K562 (cell line): ENCODE measurements around the gene MBL2. TPM values are rescaled to one million over a fixed set of nuclear protein-coding genes. Genes with fewer than 3 reads are reported as not detected.

Experiments
- ATAC-seq: fragments of 200-7000 bp; cut with Tn5 transposase; 3 replicates; pipeline ENCODE4 v1.9.1; 2020; ENCODE audit warnings: moderate library complexity
- BruUV-seq: library from RNA; stranded (reverse); fragments of 400-500 nt; replicated peaks from 2 replicates; lab custom pipeline; 2021; lab: Mats Ljungman, UMichigan
- CTCF ChIA-PET: fragments of 300-600 bp; formaldehyde crosslinking; extraction: SDS; loops from one replicate; lab custom pipeline; 2021; ENCODE audit warnings: low intra/inter-chr PET ratio; lab: Yijun Ruan, JAX
- POLR2A ChIA-PET: fragments of 300-600, 350-650 bp; sonication (Branson Sonifier 250); formaldehyde crosslinking; extraction: SDS; loops from one replicate; lab custom pipeline; 2021; ENCODE audit warnings: antibody characterized with exemption, inconsistent platforms; lab: Yijun Ruan, JAX
- DNase-seq, 4 experiments: peaks; one replicate each; pipeline versions ENCODE4 v3.0.0 to v3.0.0-alpha.2; 2011 to 2018; ENCODE audit warnings: low spot score in 3 of 4, mixed read lengths in 3 of 4; ENCODE audit errors: extremely low read depth in 1 of 4
- FAIRE-seq: peaks from 2 replicates; lab custom pipeline; 2011; peaks lifted over from hg19 to GRCh38; lab: Jason Lieb, UNC
- H2AFZ ChIP-seq: 2 replicates; pipeline ENCODE4 v1.6.0; 2011; ENCODE audit warnings: low read depth, low read length, control low read depth, inconsistent platforms
- H3K27ac ChIP-seq: fragments of 200-600 bp; 3 replicates; pipeline ENCODE4 v1.8.0; 2011; ENCODE audit warnings: low read depth, mild to moderate bottlenecking, control low read depth, inconsistent platforms, low read length, moderate library complexity, mixed read lengths; ENCODE audit errors: extremely low read depth
- H3K27me3 ChIP-seq, 2 experiments: fragments of 300-600 bp in 1 of 2; 2 replicates in 1 of 2; 3 replicates in 1 of 2; pipeline versions ENCODE4 v1.6.0 to v1.8.0; 2011; ENCODE audit warnings: inconsistent platforms in 2 of 2, low read length in 2 of 2, mild to moderate bottlenecking in 1 of 2, mixed read lengths in 1 of 2, moderate library complexity in 1 of 2; ENCODE audit not compliant: control insufficient read depth in 2 of 2, insufficient read depth in 2 of 2
- H3K36me3 ChIP-seq: fragments of 300-600 bp; 3 replicates; pipeline ENCODE4 v1.8.0; 2011; ENCODE audit warnings: mild to moderate bottlenecking, low read length, inconsistent platforms; ENCODE audit not compliant: control insufficient read depth, insufficient read depth
- H3K4me1 ChIP-seq, 2 experiments: fragments of 200-600 bp in 1 of 2; replicated peaks in 1 of 2; 2 replicates in 1 of 2; 3 replicates in 1 of 2; pipeline versions ENCODE4 v1.5.1 to v1.8.0; 2011; ENCODE audit warnings: inconsistent platforms in 2 of 2, low read length in 2 of 2, mild to moderate bottlenecking in 1 of 2, mixed read lengths in 1 of 2, moderate library complexity in 1 of 2; ENCODE audit not compliant: control insufficient read depth in 2 of 2, insufficient read depth in 2 of 2
- H3K4me2 ChIP-seq: 2 replicates; pipeline ENCODE4 v1.6.1; 2011; ENCODE audit warnings: low read length, control low read depth, inconsistent platforms, mixed read lengths; ENCODE audit not compliant: insufficient read depth
- H3K4me3 ChIP-seq: fragments of 200-600 bp; sonication (generic), shearing (Covaris generic); 2 replicates; pipeline ENCODE4 v1.5.1; 2016; ENCODE audit warnings: control low read depth, inconsistent platforms
- H3K79me2 ChIP-seq: fragments of 200-600 bp; 3 replicates; pipeline ENCODE4 v1.8.0; 2011; ENCODE audit warnings: low read length, inconsistent platforms; ENCODE audit not compliant: control insufficient read depth, insufficient read depth
- H3K9ac ChIP-seq, 2 experiments: 2 replicates each; pipeline versions ENCODE4 v1.6.0 to v1.6.1; 2011; ENCODE audit warnings: low read depth in 2 of 2, low read length in 2 of 2, control low read depth in 1 of 2, inconsistent platforms in 1 of 2, mild to moderate bottlenecking in 1 of 2, mixed read lengths in 1 of 2; ENCODE audit not compliant: insufficient read depth in 1 of 2
- H3K9me1 ChIP-seq: one replicate; pipeline ENCODE4 v1.6.0; 2011; ENCODE audit warnings: inconsistent platforms, mild to moderate bottlenecking, low read length, moderate library complexity; ENCODE audit not compliant: control insufficient read depth, insufficient read depth
- H3K9me3 ChIP-seq: replicated peaks from 2 replicates; pipeline ENCODE4 v1.5.1; 2011; ENCODE audit warnings: low read depth, low read length, inconsistent platforms; ENCODE audit not compliant: control insufficient read depth, insufficient read depth
- H4K20me1 ChIP-seq: replicated peaks from 2 replicates; pipeline ENCODE4 v1.6.1; 2011; ENCODE audit warnings: low read length, inconsistent platforms, mixed read lengths; ENCODE audit not compliant: control insufficient read depth, insufficient read depth
- BRCA1 ChIP-seq, 2 experiments: fragments of 450-650 bp in 1 of 2; sonication (generic) in 1 of 2; formaldehyde crosslinking in 1 of 2; IDR thresholded peaks; 2 replicates each; pipeline versions ENCODE4 v1.5.0 to v1.6.1; 2017 to 2020; ENCODE audit warnings: mild to moderate bottlenecking in 1 of 2, missing genetic modification reagents in 1 of 2
- E2F3 ChIP-seq: fragments of 250-450 bp; sonication (Bioruptor Pico); IDR thresholded peaks from 2 replicates; pipeline ENCODE4 v1.4.0; 2020; ENCODE audit warnings: mild to moderate bottlenecking
- HLTF ChIP-seq: fragments of 450-650 bp; IDR thresholded peaks from 2 replicates; pipeline ENCODE4 v1.6.1; 2016
- MED1 ChIP-seq: sonication (generic); formaldehyde crosslinking; IDR thresholded peaks from 2 replicates; pipeline ENCODE4 v1.8.1; 2023; ENCODE audit warnings: missing genetic modification reagents, borderline replicate concordance
- RBM17 ChIP-seq: fragments of 200-400 bp; formaldehyde crosslinking; IDR thresholded peaks from 2 replicates; pipeline ENCODE4 v1.6.1; 2017; ENCODE audit warnings: low read depth, mild to moderate bottlenecking, low read length, borderline replicate concordance
- SP2 ChIP-seq: IDR thresholded peaks from 2 replicates; pipeline ENCODE4 v1.6.1; 2011; ENCODE audit warnings: mild to moderate bottlenecking, low read depth, low read length, moderate library complexity; ENCODE audit not compliant: poor library complexity, severe bottlenecking; ENCODE audit errors: extremely low read depth
- TAF7 ChIP-seq: fragments of 450-650 bp; IDR thresholded peaks from 2 replicates; pipeline ENCODE4 v1.6.1; 2016; ENCODE audit warnings: missing genetic modification characterization, missing compliant biosample characterization
- TEAD2 ChIP-seq: fragments of 450-650 bp; IDR thresholded peaks from 2 replicates; pipeline ENCODE4 v1.6.1; 2016; ENCODE audit warnings: missing genetic modification characterization, control low read depth, missing compliant biosample characterization
- ZNF165 ChIP-seq: fragments of 250-450 bp; sonication (Bioruptor Pico); IDR thresholded peaks from 2 replicates; pipeline ENCODE4 v1.4.0; 2020; ENCODE audit warnings: borderline replicate concordance
- WGBS: fragments of 100-300 bp; shearing (Covaris generic); methylation state at CpG from one replicate; pipeline ENCODE4 v1.1.6; 2016; ENCODE audit warnings: low coverage, mixed read lengths; ENCODE audit not compliant: insufficient coverage; ENCODE audit errors: missing lambda C conversion rate; 5-methylcytosine and 5-hydroxymethylcytosine counted together
- in situ Hi-C: fragments of 300-500 bp; cut with MboI; formaldehyde crosslinking; loops from 4 replicates; pipeline ENCODE4 v1.15.0; 2018; ENCODE audit warnings: inconsistent platforms, mixed read lengths
- intact Hi-C: fragments of 100-400 bp; cut with micrococcal nuclease; formaldehyde crosslinking; loops from 2 replicates; pipeline ENCODE4 v1.14.2; 2022
- polyA plus RNA-seq, 8 experiments: library from polyadenylated mRNA; depleted of rRNA in 4 of 8; stranded (reverse) in 5 of 8; unstranded in 3 of 8; fragments of >200 nt; fragmentation: Nextera tagmentation in 2 of 8; fragmentation: Illumina TruSeq in 1 of 8; extraction: Ambion mirVana in 2 of 8; extraction: Trizol in 1 of 8; gene quantifications; 2 replicates each; pipeline versions ENCODE4 v1.2.1 to v1.2.3, GENCODE V29; 2011 to 2014; ENCODE audit warnings: inconsistent platforms in 1 of 8, missing spikeins in 1 of 8
- total RNA-seq, 7 experiments: library from RNA; depleted of rRNA in 6 of 7; stranded (reverse); fragments of >200 nt in 6 of 7; fragmentation: Illumina TruSeq in 2 of 7; extraction: Trizol in 2 of 7; gene quantifications; 2 replicates each; pipeline versions ENCODE4 v1.2.1 to v1.2.3, GENCODE V29; 2011 to 2021; ENCODE audit warnings: low replicate concordance in 1 of 7

MBL2 gene
- total and polyA plus RNA-seq, 9 of the 15 experiments (the other 6 are each of a cell fraction or from before 2014, with no cell fraction given) = not detected

- no peak for TF ChIP-seq E2F3
- no peak for TF ChIP-seq TEAD2 (tag)
- no peak for TF ChIP-seq ZNF165 (CRISPR knock-in tag)
- no peak for TF ChIP-seq RBM17
- TF ChIP-seq MED1 (CRISPR knock-in tag) = no peak
- no peak for TF ChIP-seq BRCA1 (IDR thresholded peaks at IDR 0.05)
- TF ChIP-seq BRCA1 (CRISPR knock-in tag; IDR thresholded peaks at IDR 0.05) = no peak
Measured at GRCh38 chr10:52768001-52768532, 4.5 kb downstream of the MBL2 start (continued).

GRCh38 chr10:52762088-52762487 lies 10.5 kb downstream of the MBL2 start:
- H3K4me2 ChIP-seq = no peak overlapping the region
- TF ChIP-seq HLTF (no peak), SP2 (no peak), TAF7 (no peak)
- no peak overlapping the region for H3K9ac ChIP-seq
- H3K9me3 ChIP-seq = no peaks in the 10 kb centered on the region
- no TSS peak for BruUV-seq
- H3K27me3 ChIP-seq = no peaks in the 10 kb centered on the region
- no peak overlapping the region for H3K4me3 ChIP-seq
- no peak overlapping the region for H3K27ac ChIP-seq
- no peaks in the 10 kb centered on the region for H3K79me2 ChIP-seq
- no peaks in the 10 kb centered on the region for H3K36me3 ChIP-seq
- in situ Hi-C loops = no loop called here
- POLR2A ChIA-PET = no interaction called here
- H3K4me1 ChIP-seq = no peaks in the 10 kb centered on the region
- FAIRE-seq (no peak), ATAC-seq (no peak), DNase-seq (no peak)
- CTCF ChIA-PET = no interaction called here
- no peaks in the 10 kb centered on the region for H4K20me1 ChIP-seq
- WGBS = 0% methylated on average over 5 of the region's 5 CpGs
- H2AFZ ChIP-seq = no peak overlapping the region
- intact Hi-C loops = no loop called here
- no peaks in the 10 kb centered on the region for H3K9me1 ChIP-seq
